ENCODE data around the gene DNAJC27. TPM values are rescaled to one million over a fixed set of nuclear protein-coding genes. Genes with fewer than 3 reads are reported as not detected.

Gene DNAJC27
- total RNA-seq, 4 donors from 2014 or later, result 2.1 to 4.6 (median 4.2) TPM

GRCh38 chr2:24969784-24970183 is 2.0 kb downstream of the DNAJC27 start:
- Histone ChIP-seq H3K9me3 (no peaks in the 10 kb centered on the region), H3K27ac (no peak overlapping the region), H3K4me1 (peaks cover 0 to 22% (median 0%) of the 10 kb centered on the region in 3 donors), H3K36me3 (peaks cover 0 to 28% (median 0%) of the 10 kb centered on the region in 3 donors), H3K27me3 (no peaks in the 10 kb centered on the region), H3K4me3 (no peak overlapping the region)
- TF ChIP-seq CTCF (IDR thresholded peaks at IDR 0.05) (no peak), POLR2A (IDR thresholded peaks at IDR 0.05) (no peak)
- DNase-seq, result no peak
- intact Hi-C loops (cut with DNase I), result no loop called here
- WGBS, 2 donors, result 26 to 43% methylated on average over 1 of the region's 1 CpG

- Histone ChIP-seq H3K27me3 (no peaks in the 10 kb centered on the region), H3K4me3 (no peak overlapping the region), H3K9me3 (no peaks in the 10 kb centered on the region), H3K4me1 (no peaks in the 10 kb centered on the region), H3K27ac (no peak overlapping the region), H3K36me3 (peaks cover 7 to 99% (median 8%) of the 10 kb centered on the region in 3 donors)
- intact Hi-C loops (cut with DNase I), result no loop called here
- no peak for DNase-seq
- WGBS, 2 donors, result 84 to 86% methylated on average over 1 of the region's 1 CpG
- TF ChIP-seq POLR2A (IDR thresholded peaks at IDR 0.05), result no peak
- TF ChIP-seq CTCF (IDR thresholded peaks at IDR 0.05), result no peak
Measured at GRCh38 chr2:24961903-24962302, 9.9 kb downstream of the DNAJC27 start.

- no peak for TF ChIP-seq CTCF (IDR thresholded peaks at IDR 0.05)
- no peak for TF ChIP-seq POLR2A (IDR thresholded peaks at IDR 0.05)
- no peak overlapping the region for H3K27ac ChIP-seq
- no peak overlapping the region for H3K4me3 ChIP-seq
- intact Hi-C loops (cut with DNase I), result no loop called here
- no peaks in the 10 kb centered on the region for H3K4me1 ChIP-seq
- no peak for DNase-seq
- H3K36me3 ChIP-seq, result peaks cover 13 to 99% (median 14%) of the 10 kb centered on the region in 3 donors
- peaks cover 0 to 16% (median 9%) of the 10 kb centered on the region in 3 donors for H3K9me3 ChIP-seq
- H3K27me3 ChIP-seq, result no peaks in the 10 kb centered on the region
Measured at GRCh38 chr2:24959761-24960160, 12.0 kb downstream of the DNAJC27 start.

- Histone ChIP-seq H3K4me1 (no peaks in the 10 kb centered on the region), H3K4me3 (no peak overlapping the region), H3K27ac (no peak overlapping the region), H3K36me3 (peaks cover 8 to 99% (median 18%) of the 10 kb centered on the region in 3 donors), H3K27me3 (no peaks in the 10 kb centered on the region), H3K9me3 (peaks cover 0 to 18% (median 9%) of the 10 kb centered on the region in 3 donors)
- WGBS, 2 donors, result 85 to 98% methylated on average over 3 of the region's 3 CpGs
- intact Hi-C loops (cut with DNase I), result no loop called here
- no peak for TF ChIP-seq CTCF (IDR thresholded peaks at IDR 0.05)
- no peak for TF ChIP-seq POLR2A (IDR thresholded peaks at IDR 0.05)
- no peak for DNase-seq
Measured at GRCh38 chr2:24958411-24958935, 13.3 kb downstream of the DNAJC27 start.

- no peak overlapping the region for H3K4me3 ChIP-seq
- DNase-seq, result no peak
- no peak for TF ChIP-seq CTCF (IDR thresholded peaks at IDR 0.05)
- no peak for TF ChIP-seq POLR2A (IDR thresholded peaks at IDR 0.05)
- H3K4me1 ChIP-seq, result no peaks in the 10 kb centered on the region
- H3K27me3 ChIP-seq, result no peaks in the 10 kb centered on the region
- intact Hi-C loops (cut with DNase I), result no loop called here
- H3K9me3 ChIP-seq, result peaks cover 0 to 18% (median 9%) of the 10 kb centered on the region in 3 donors
- H3K27ac ChIP-seq, result no peak overlapping the region
- peaks cover 6 to 99% (median 18%) of the 10 kb centered on the region in 3 donors for H3K36me3 ChIP-seq
- 83% methylated on average over 2 of the region's 2 CpGs for WGBS, 2 donors
Measured at GRCh38 chr2:24957976-24958375, 13.8 kb downstream of the DNAJC27 start.

Data from esophagus squamous epithelium (tissue), 5 donors.